Neural progenitor cell (in vitro differentiated cells): ENCODE results near the gene CFAP119. TPM values are rescaled to one million over a fixed set of nuclear protein-coding genes. Genes with fewer than 3 reads are reported as not detected.

Experiments
- DNase-seq: peaks from one replicate; pipeline ENCODE4 v3.0.0-alpha.2; 2016; ENCODE audit warnings: low spot score
- H2AFZ ChIP-seq: fragments of 200-600 bp; sonication (generic); replicated peaks from 2 replicates; pipeline ENCODE4 v1.6.1; 2016; ENCODE audit warnings: antibody characterized with exemption
- H3F3A ChIP-seq: fragments of 200-600 bp; sonication (generic); 2 replicates; pipeline ENCODE4 v1.6.1; 2016; ENCODE audit warnings: antibody characterized with exemption, low read depth
- H3K27ac ChIP-seq: fragments of 200-600 bp; sonication (generic); 2 replicates; pipeline ENCODE4 v1.5.1; 2016; ENCODE audit warnings: mild to moderate bottlenecking
- H3K27me3 ChIP-seq: fragments of 200-600 bp; sonication (generic); 2 replicates; pipeline ENCODE4 v1.6.1; 2016; ENCODE audit warnings: mild to moderate bottlenecking, moderate library complexity
- H3K36me3 ChIP-seq: fragments of 200-600 bp; sonication (generic); 2 replicates; pipeline ENCODE4 v1.5.1; 2016
- H3K4me1 ChIP-seq: fragments of 200-600 bp; sonication (generic); 2 replicates; pipeline ENCODE4 v1.6.1; 2016; ENCODE audit warnings: mixed run types
- H3K4me2 ChIP-seq: fragments of 200-600 bp; sonication (generic); 2 replicates; pipeline ENCODE4 v1.6.1; 2016
- H3K4me3 ChIP-seq: fragments of 200-600 bp; sonication (generic); 2 replicates; pipeline ENCODE4 v1.5.1; 2016
- H3K79me2 ChIP-seq: fragments of 200-600 bp; sonication (generic); 2 replicates; pipeline ENCODE4 v1.6.1; 2016; ENCODE audit warnings: low read depth
- H3K9ac ChIP-seq: fragments of 200-600 bp; sonication (generic); 2 replicates; pipeline ENCODE4 v1.6.1; 2016
- H3K9me3 ChIP-seq: fragments of 200-600 bp; sonication (generic); 2 replicates; pipeline ENCODE4 v1.5.1; 2016; ENCODE audit warnings: low read depth
- H4K20me1 ChIP-seq: fragments of 200-600 bp; sonication (generic); 2 replicates; pipeline ENCODE4 v1.6.1; 2016; ENCODE audit warnings: low read depth
- H3K27ac Mint-ChIP-seq: 3 replicates; pipeline ENCODE4 v1.8.0; 2021; ENCODE audit warnings: mixed read lengths
- H3K27me3 Mint-ChIP-seq: 2 replicates; pipeline ENCODE4 v1.8.0; 2022; ENCODE audit warnings: low read depth, mild to moderate bottlenecking, inconsistent platforms, moderate library complexity, mixed read lengths; ENCODE audit not compliant: insufficient read depth
- H3K36me3 Mint-ChIP-seq: 3 replicates; pipeline ENCODE4 v1.8.0; 2021; ENCODE audit warnings: mixed read lengths
- H3K4me1 Mint-ChIP-seq: 3 replicates; pipeline ENCODE4 v1.8.0; 2021; ENCODE audit warnings: mixed read lengths
- H3K4me3 Mint-ChIP-seq: 3 replicates; pipeline ENCODE4 v1.8.0; 2021; ENCODE audit warnings: mild to moderate bottlenecking, moderate library complexity, mixed read lengths
- H3K9me3 Mint-ChIP-seq: 3 replicates; pipeline ENCODE4 v1.8.0; 2020; ENCODE audit warnings: mixed read lengths
- CTCF ChIP-seq: fragments of 200-600 bp; sonication (generic); IDR thresholded peaks from 2 replicates; pipeline ENCODE4 v1.5.1; 2017; ENCODE audit warnings: antibody characterized with exemption, mild to moderate bottlenecking
- EZH2 ChIP-seq: fragments of 200-600 bp; sonication (generic); IDR thresholded peaks from 2 replicates; pipeline ENCODE4 v1.6.1; 2017; ENCODE audit warnings: antibody characterized with exemption, mild to moderate bottlenecking, moderate library complexity
- EZH2phosphoT487 ChIP-seq: fragments of 200-600 bp; sonication (generic); IDR thresholded peaks from 2 replicates; pipeline ENCODE4 v1.6.1; 2017; ENCODE audit warnings: antibody characterized with exemption
- small RNA-seq: library from RNA; depleted of rRNA; stranded (forward); fragments of <200 nt; gene quantifications from one replicate; pipeline ENCODE3, GENCODE V24; 2015
- total RNA-seq: library from RNA; depleted of rRNA; stranded (reverse); fragments of >200 nt; gene quantifications from 2 replicates; pipeline ENCODE4 v1.2.3, GENCODE V29; 2015; ENCODE audit warnings: low replicate concordance

CFAP119 gene
- total RNA-seq, 1 donor from 2014 or later: 0.56 TPM

DNA sequence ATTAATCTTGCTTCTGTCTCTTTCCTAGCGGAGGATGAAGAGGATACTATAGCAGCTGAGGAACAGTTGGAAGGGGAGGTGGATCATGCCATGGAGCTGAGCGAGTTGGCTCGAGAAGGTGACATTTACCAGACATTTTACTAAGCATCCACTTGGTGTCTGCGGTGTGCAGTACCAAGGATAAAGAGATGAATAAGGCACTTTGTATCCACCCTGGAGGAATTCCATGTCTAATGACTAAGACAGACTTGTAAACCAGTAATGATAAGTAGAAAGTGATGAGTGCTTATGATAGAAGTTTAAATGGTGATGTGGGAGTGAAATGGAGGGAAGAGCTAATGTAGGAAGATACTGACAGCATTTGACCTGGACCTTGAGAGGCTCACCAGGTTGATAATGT is 50.9 kb downstream of the CFAP119 start:
- no peak for TF ChIP-seq CTCF
- no peak for TF ChIP-seq EZH2
- no peak for TF ChIP-seq EZH2phosphoT487
- H3K9me3 ChIP-seq: no peaks in the 10 kb centered on the region
- no peaks in the 10 kb centered on the region for H3K27me3 ChIP-seq
- no peaks in the 10 kb centered on the region for H3K4me1 ChIP-seq
- no peak overlapping the region for H3K4me2 ChIP-seq
- Mint-ChIP-seq H3K36me3 (peaks cover 54% of the 10 kb centered on the region), H3K27ac (no peak overlapping the region), H3K4me1 (no peaks in the 10 kb centered on the region), H3K27me3 (no peaks in the 10 kb centered on the region), H3K9me3 (no peaks in the 10 kb centered on the region), H3K4me3 (no peak overlapping the region)
- peaks cover 24% of the 10 kb centered on the region for H4K20me1 ChIP-seq
- peaks cover 19% of the 10 kb centered on the region for H3K36me3 ChIP-seq
- no peak overlapping the region for H3K27ac ChIP-seq
- no peak overlapping the region for H3K9ac ChIP-seq
- no peak overlapping the region for H3K4me3 ChIP-seq
- H3K79me2 ChIP-seq: no peaks in the 10 kb centered on the region
- no peak overlapping the region for H2AFZ ChIP-seq
- H3F3A ChIP-seq: peaks cover 3% of the 10 kb centered on the region
- DNase-seq: no peak

Small RNAs within 50 kb of the gene (small RNA-seq; reads per million reads assigned to genes)
- gene SNORA30: 6.5 reads per million, percentile 94 among the genes with 10 or more reads in this experiment

Other genes starting within 250 kb of the CFAP119 start
- gene ZNF768, start 235.5 kb downstream of the CFAP119 start, total RNA-seq: 15.5 and 49.9 TPM in 2 replicates
- gene ZNF747, start 227.2 kb downstream of the CFAP119 start, total RNA-seq: 7.0 and 14.5 TPM in 2 replicates
- 3.6 and 12.6 TPM in 2 replicates for gene ZNF764, start 203.7 kb downstream of the CFAP119 start, total RNA-seq
- 3.6 and 6.2 TPM in 2 replicates for gene ZNF688, start 190.3 kb downstream of the CFAP119 start, total RNA-seq
- gene ZNF785, start 176.4 kb downstream of the CFAP119 start, total RNA-seq: 17.8 and 19.5 TPM in 2 replicates
- 9.2 and 15.3 TPM in 2 replicates for gene ZNF689, start 151.7 kb downstream of the CFAP119 start, total RNA-seq
- gene PRR14, start 111.1 kb downstream of the CFAP119 start, total RNA-seq: 3.5 and 14.6 TPM in 2 replicates
- gene FBRS, start 103.6 kb downstream of the CFAP119 start, total RNA-seq: 3.6 and 20.5 TPM in 2 replicates
- gene SRCAP, start 62.9 kb downstream of the CFAP119 start, total RNA-seq: 4.6 and 8.8 TPM in 2 replicates
- 20.2 and 31.4 TPM in 2 replicates for gene PHKG2, start 13.6 kb downstream of the CFAP119 start, total RNA-seq
- gene RNF40, start 260 bp upstream of the CFAP119 start, total RNA-seq: 45.6 and 77.3 TPM in 2 replicates
- 13.7 and 24.5 TPM in 2 replicates for gene ZNF629, start 25.1 kb upstream of the CFAP119 start, total RNA-seq
- gene BCL7C, start 132.0 kb upstream of the CFAP119 start, total RNA-seq: 18.3 and 32.1 TPM in 2 replicates
- gene CTF1, start 134.6 kb upstream of the CFAP119 start, total RNA-seq: 0.39 and 1.5 TPM in 2 replicates
- gene FBXL19, start 161.5 kb upstream of the CFAP119 start, total RNA-seq: 9.2 and 76.7 TPM in 2 replicates
- gene ORAI3, start 187.0 kb upstream of the CFAP119 start, total RNA-seq: 10.2 and 20.1 TPM in 2 replicates
- gene SETD1A, start 195.7 kb upstream of the CFAP119 start, total RNA-seq: 3.2 and 5.8 TPM in 2 replicates
- gene HSD3B7, start 223.1 kb upstream of the CFAP119 start, total RNA-seq: 1.4 and 2.9 TPM in 2 replicates
- 6.6 and 7.3 TPM in 2 replicates for gene STX1B, start 248.6 kb upstream of the CFAP119 start, total RNA-seq